KG1 (cell line): ENCODE measurements around the gene CBX6.

Experiments
- DNase-seq: peaks from one replicate; lab custom pipeline; 2025; lab: John Stamatoyannopoulos, UW

The CBX6 gene

GRCh38 chr22:38840129-38840528, 31.9 kb downstream of the CBX6 start:
- no peak for DNase-seq

DNA sequence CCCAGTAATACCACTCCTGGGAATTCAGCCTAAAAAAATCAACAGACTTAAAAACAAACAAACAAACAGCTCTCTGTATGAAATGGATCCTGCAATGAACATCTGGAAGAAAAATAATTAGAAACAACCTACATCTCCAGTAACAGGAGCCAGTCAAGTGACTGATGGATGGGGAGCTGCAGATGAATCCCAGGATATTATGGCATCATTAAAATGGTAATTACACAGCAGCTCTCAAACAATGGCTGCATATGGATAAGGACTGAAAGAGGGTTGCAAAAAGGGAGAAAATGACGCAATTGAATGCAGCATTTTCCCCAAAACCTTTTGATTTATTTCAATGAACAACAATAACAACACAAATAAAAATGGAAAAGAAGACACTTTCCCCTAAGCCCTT, 32.3 kb downstream of the CBX6 start:
- no peak for DNase-seq

GRCh38 chr22:38837414-38837928, 34.5 kb downstream of the CBX6 start:
- DNase-seq, result no peak

DNA sequence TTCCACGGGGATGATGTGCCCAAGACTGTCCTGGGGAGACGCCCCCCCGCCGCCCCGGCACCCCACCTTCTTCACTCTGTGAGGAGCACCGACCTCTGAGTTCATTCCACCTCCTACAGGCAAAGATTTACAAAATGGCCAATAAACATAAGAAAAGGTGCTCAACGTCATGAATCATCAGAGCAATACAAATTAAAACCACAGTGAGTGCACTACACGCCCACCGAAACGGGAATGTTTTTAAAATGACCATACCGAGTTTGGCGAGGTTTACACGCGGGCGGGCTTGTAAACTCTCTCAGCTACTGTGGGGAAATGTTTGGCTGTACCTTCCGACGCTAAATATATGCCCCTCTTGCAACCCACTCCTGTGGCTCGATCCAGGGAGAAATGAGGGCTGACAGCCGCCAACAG, 36.1 kb downstream of the CBX6 start:
- no peak for DNase-seq

GRCh38 chr22:38834991-38835390, 37.0 kb downstream of the CBX6 start:
- no peak for DNase-seq

DNA sequence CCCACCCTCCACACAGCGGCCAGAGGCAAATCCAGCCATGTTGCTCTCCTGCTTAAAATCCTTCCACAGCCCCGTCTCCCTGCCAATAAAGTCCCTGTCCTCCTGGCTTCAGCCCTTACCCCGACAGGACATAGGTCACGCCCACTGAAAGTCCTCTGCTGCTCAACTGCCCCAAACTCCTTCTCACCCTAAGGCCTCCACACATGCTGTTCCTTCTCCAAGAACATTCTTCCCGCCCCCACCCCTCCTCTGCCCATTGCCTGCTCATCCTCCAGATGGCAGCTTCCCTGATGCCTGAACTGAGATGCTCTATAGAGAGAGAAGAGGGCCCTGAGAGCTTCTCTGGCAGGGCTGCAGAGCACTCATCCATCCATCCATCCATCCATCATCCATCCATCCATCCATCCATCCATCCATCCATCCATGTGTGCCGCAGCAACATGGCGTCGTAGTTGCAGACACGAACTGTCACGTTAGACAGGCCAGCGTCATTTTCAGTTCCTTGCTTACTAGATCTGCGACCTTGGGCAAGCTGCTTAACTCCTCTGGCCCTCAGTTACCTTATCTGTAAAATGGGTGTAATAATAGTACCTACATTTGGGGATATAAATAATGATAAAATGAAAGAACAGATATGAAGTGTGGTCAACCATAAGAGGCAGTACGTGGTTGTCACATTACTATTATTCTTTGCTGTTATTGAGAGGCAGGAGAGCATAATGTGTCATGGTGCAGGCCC, 37.6 kb downstream of the CBX6 start:
- no peak for DNase-seq

GRCh38 chr22:38833061-38833460, 39.0 kb downstream of the CBX6 start:
- DNase-seq, result no peak

DNA sequence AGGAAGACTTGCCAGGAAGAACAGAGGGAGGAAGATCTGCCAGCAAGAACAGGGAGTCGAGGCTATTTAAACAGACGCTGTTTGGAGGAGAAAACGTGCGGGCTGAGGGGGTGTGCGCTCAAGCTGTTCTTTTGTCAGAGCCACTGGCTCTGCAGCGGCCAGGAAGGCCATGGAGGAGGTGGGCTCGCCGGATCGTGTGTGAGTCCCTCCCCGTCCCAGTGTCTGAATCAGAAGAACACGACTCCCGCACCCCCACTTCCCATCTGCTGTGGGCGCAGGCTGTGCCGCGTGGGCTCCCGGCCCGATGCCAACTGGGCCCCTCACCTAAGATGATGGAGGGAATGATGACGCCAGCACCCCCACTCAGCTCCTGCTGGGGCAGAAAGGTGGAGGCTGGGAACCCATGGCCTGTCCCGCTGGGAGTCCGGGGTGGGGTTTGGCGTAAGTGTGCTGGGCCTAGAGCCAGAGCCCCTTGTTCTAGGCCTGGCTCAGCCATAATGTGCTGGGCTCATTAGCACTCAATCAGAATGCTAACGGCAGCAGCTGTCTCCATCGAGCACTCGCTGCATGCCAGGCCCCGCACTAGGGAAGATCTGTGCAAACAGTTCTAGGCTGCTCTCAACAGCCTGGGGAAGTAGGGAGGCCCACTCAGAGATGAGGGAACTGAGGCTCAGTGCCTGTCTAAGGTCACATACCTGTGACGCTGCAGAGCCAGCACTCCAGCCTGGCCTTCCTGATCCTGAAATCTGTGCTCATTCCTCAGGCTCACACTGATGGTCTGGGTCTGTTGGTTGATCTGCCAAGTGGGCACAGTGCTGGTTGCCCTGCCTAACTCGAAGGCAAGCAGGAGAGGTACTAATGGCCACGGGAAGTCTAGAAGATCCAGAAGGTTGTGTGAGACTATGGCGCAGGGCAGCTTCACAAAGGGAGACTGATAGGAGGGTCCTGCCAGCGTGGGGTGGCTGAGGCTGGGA, 39.7 kb downstream of the CBX6 start:
- DNase-seq, result no peak

DNA sequence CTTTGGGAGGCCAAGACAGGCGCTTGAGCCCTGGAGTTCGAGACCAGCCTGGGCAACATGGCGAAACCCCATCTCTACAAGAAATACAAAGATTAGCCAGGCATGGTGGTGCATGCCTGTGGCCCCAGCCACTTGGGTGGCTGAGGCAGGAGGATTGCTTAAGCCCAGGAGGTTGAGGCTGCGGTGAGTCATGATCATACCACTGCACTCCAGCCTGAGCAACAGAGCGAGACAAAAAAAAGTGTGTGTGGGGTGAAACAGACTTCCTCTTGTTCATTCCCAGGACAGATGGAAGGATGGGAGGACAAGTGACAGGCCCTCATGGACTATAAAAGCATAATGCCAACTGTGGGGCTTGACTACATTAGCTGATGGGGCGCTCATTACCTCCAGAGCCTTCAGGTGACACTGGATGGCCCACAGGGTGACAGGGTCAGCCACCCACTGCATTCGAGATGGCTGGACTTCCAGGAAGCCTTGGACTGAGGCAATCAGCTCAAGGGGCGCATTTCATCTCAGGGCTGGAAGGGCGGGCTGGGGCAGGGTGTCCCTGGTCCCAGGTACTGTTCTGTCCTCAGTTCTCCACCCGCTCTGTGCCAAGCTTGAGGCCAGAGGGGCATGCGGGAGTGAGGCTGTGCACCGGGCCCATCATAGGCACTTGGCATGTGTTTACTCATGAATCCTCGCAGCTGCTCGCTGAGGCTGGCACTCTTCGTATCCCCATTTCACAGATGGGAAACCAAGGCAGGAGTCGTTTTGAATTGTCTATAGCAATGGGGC, 40.7 kb downstream of the CBX6 start:
- no peak for DNase-seq

GRCh38 chr22:38830845-38831108, 41.2 kb downstream of the CBX6 start:
- DNase-seq, result no peak

DNA sequence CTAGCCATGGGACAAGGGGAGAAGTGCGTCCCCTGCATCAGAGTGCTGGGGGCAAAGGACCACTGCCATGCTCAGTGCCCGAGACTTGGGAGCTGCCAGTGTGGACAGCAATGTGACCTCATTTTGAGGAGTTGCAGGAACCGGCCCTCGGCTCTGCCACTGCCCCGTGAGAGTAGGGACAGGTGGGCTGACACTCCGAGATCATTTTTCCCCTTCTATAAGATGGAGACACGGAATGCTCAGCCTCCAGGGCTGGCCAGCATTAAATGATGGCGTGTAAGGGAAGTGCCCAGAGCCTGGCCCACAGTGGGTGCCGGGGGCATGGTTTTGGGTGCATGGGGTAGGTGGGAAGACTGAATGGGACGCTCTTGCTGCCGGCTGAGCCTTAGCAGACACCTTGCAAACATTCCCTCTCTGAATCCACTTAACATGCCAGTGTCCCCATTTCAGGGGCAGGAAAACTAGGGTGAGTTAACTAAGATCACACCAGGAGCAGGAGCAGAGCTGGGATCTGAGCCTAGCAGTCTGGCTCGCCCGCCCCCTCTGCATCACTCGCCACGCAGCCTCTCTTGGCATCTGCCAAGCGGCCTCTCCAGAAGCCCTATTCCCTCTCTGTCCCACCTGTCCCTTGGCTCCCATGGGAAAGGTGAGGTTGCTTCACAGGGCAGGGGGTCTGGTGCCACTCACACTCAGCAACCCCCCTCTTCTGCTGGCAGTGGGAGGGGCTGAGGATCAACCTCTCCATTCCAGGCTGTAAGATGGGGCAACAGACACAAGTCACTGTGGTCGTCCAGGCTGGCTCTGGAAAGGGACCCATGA, 41.8 kb downstream of the CBX6 start:
- DNase-seq, result no peak

DNA sequence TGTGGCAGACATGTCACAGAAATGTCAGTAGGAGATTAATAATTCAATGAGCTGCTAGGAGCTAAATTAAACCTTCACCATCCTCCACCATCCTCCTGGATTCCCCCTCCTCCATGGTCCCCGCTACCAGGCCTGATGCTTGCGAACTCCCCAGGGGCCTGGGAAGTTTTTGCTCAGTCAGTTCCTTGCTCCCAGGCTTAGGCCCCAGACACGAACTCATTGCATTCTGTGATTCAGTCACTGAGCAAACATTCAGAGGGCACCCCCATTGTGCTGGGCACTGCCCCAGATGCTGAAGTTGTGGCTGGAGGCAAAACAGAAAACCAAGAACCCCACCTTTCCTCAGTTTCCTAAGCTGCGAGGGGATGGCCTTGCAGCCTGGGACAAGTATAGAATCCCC, 42.5 kb downstream of the CBX6 start:
- no peak for DNase-seq

GRCh38 chr22:38828616-38829205, 43.3 kb downstream of the CBX6 start:
- no peak for DNase-seq

DNA sequence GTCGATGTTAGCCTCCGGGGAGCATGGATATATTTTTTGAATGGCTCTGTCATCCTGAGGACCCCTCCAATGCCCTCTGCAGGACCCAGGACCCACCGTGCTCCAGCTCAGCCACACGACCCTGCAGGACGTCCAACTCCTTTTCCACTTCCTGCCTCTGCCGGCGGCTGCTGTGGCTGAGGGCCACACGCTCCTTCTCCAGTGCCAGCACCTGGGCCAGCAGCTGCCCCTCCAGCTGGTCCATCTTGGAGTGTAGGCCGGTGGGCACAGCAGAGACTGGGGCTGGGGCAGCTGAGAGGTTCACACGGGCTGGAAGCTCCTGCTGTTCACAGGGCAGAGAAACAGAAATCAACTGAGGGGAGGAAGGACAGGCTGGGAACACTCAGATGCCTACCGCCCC, 43.8 kb downstream of the CBX6 start:
- no peak for DNase-seq

- DNase-seq, result no peak
Measured at GRCh38 chr22:38827510-38827909, 44.5 kb downstream of the CBX6 start.

- no peak for DNase-seq
Measured at GRCh38 chr22:38826801-38827200, 45.2 kb downstream of the CBX6 start.

DNA sequence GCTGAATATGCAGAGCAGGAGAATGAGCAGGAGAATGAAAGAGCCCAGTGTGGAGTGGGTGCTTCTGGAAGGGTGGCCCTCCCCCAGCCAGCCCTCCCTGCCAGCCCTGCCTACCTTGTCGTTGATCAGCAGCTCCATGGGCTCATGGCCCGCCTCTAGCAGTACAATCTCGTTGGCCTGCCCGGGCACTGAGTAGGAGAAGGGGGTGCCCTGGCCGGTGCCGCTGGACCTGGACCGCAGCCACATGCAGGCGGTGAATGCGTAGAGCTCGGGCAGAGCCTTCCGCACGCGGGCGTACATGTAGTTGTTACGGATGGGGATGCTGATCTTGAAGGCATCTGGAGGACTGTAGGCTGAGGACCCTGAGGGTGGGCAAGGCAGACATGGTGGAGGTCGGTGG, 45.6 kb downstream of the CBX6 start:
- DNase-seq, result no peak

DNA sequence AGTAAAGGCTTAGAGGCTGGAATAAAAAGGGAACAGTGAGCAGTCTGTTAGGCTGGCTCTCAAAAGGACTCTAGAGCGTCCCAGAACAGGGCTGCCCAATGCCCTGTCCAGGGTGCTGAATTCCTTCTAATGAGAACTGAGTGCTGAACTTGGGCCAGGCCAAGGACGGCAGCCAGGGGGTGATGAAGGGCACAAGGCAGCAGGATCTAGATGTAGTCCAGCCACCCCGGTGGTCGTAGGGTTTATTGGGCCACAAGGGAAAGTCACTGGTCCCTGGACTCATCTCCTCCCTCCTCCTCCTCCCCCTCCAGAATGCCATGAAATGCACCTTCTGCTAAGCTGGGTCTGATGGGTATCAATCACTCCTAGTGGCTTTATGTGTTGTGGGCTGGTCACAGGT, 47.4 kb downstream of the CBX6 start:
- peak; percentile 65 for DNase-seq

DNA sequence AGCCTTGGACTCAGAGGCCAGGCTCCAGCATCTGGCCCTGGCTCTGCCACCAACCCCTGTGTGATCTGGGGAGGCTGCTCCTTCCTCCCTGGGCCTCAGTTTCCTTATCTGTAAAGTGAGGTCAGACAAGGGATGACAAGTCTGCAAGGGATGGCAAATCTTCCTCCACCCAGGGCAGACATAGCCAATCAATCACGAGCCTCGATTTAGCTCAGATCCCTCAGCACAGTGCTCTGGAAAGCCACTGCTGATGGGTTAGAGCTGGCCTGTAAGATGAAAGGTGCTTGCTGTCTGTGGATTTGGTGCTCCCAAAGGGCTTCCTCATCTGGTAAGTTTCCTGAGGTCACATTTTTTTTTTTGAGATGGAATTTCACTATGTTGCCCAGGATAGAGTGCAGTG, 48.4 kb downstream of the CBX6 start:
- no peak for DNase-seq

DNA sequence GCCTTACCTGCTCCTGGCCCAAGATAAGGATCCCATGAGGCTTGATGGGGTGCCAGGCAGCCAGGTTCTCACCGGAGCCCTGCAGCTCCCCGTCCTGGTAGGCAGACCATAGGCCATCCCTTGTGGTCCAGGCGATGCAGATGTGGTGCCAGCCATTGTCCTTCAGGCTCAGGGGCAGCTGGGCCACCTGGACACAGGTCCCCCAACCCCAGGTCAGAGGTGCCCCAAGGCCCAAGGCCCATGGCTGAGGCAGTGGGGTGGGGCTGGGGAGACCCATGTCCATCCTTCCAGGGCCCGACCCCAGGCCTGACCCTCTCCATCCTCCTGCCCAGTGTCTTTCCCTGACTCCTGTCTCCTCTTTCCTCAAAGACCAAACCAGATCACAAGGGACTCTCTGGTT, 48.9 kb downstream of the CBX6 start:
- DNase-seq, result no peak

DNA sequence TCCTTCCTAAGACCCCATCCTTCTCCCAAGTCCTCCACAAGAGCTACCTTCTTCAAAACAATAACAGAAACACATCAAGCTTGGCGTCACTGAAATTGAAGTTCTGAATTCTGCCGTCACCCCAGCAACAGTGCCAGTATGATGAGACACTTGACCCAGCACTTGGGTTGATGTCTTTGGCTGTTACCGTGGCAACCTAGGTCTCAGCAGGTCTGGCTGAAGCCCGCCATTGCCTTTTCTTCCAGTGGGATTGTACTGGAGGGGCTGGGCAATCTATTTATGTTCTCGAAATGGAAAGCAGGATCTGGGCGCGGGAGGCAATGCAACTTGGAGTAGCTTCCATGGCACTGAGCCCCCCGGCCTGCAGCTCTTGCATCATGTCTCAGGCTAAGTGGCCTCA, 52.0 kb downstream of the CBX6 start:
- DNase-seq, result no peak
